ENCODE data around the gene RBMS1. TPM values are rescaled to one million over a fixed set of nuclear protein-coding genes. Genes with fewer than 3 reads are reported as not detected.

RBMS1 gene
- total and polyA plus RNA-seq, 5 experiments from 2014 or later = 80.0 to 125 (median 106) TPM

GRCh38 chr2:160279813-160280465, 213.7 kb downstream of the RBMS1 start:
- H3K4me3 Mint-ChIP-seq = no peak overlapping the region
- H3K27me3 Mint-ChIP-seq = no peaks in the 10 kb centered on the region
- peaks cover 0 to 96% (median 29%) of the 10 kb centered on the region in 3 donors for H3K36me3 Mint-ChIP-seq
- ATAC-seq = peak; percentile 45 to 53
- no peak for DNase-seq
- peak overlapping the region in 9 of 10 donors; percentile 12 to 82 (median 49) for H3K27ac Mint-ChIP-seq
- peaks cover 6 to 18% (median 12%) of the 10 kb centered on the region in 4 donors for H3K4me1 Mint-ChIP-seq
- no peaks in the 10 kb centered on the region for H3K9me3 Mint-ChIP-seq
- POLR2A ChIA-PET = interaction anchor here (0.6 kb wide), 1 partner anchor 16 kb away, joined by 3 read pairs; no protein-coding TSS in a partner anchor

GRCh38 chr2:160278879-160279177, 214.8 kb downstream of the RBMS1 start:
- Mint-ChIP-seq H3K27me3 (no peaks in the 10 kb centered on the region), H3K27ac (peak overlapping the region in 6 of 10 donors; percentile 11 to 80 (median 42)), H3K36me3 (peaks cover 0 to 94% (median 20%) of the 10 kb centered on the region in 3 donors), H3K9me3 (no peaks in the 10 kb centered on the region), H3K4me3 (no peak overlapping the region), H3K4me1 (peaks cover 9 to 14% (median 11%) of the 10 kb centered on the region in 4 donors)
- POLR2A ChIA-PET = no interaction called here
- DNase-seq (no peak), ATAC-seq (no peak)

GRCh38 chr2:160278101-160278878, 215.3 kb downstream of the RBMS1 start:
- POLR2A ChIA-PET = no interaction called here
- H3K27ac Mint-ChIP-seq = peak overlapping the region in 9 of 10 donors; percentile 11 to 80 (median 50)
- no peaks in the 10 kb centered on the region for H3K9me3 Mint-ChIP-seq
- H3K4me1 Mint-ChIP-seq = peaks cover 9 to 13% (median 11%) of the 10 kb centered on the region in 4 donors
- ATAC-seq (no peak), DNase-seq (no peak)
- peaks cover 0 to 96% (median 20%) of the 10 kb centered on the region in 3 donors for H3K36me3 Mint-ChIP-seq
- H3K4me3 Mint-ChIP-seq = no peak overlapping the region
- H3K27me3 Mint-ChIP-seq = no peaks in the 10 kb centered on the region

- H3K36me3 Mint-ChIP-seq = peaks cover 0 to 95% (median 20%) of the 10 kb centered on the region in 3 donors
- DNase-seq = no peak
- no peak for ATAC-seq
- no peaks in the 10 kb centered on the region for H3K27me3 Mint-ChIP-seq
- H3K4me1 Mint-ChIP-seq = peaks cover 6 to 12% (median 11%) of the 10 kb centered on the region in 4 donors
- H3K4me3 Mint-ChIP-seq = no peak overlapping the region
- POLR2A ChIA-PET = no interaction called here
- H3K27ac Mint-ChIP-seq = peak overlapping the region in 2 of 10 donors; percentile 7 to 78
- no peaks in the 10 kb centered on the region for H3K9me3 Mint-ChIP-seq
Measured at GRCh38 chr2:160277151-160277550, 216.5 kb downstream of the RBMS1 start.

- Mint-ChIP-seq H3K36me3 (peaks cover 0 to 88% (median 16%) of the 10 kb centered on the region in 3 donors), H3K4me3 (no peak overlapping the region), H3K9me3 (no peaks in the 10 kb centered on the region), H3K27me3 (no peaks in the 10 kb centered on the region), H3K27ac (peak overlapping the region in 5 of 10 donors; percentile 15 to 78 (median 26)), H3K4me1 (peaks cover 6 to 12% (median 11%) of the 10 kb centered on the region in 4 donors)
- ATAC-seq (no peak), DNase-seq (no peak)
- POLR2A ChIA-PET = no interaction called here
Measured at GRCh38 chr2:160275656-160276055, 218.0 kb downstream of the RBMS1 start.

- H3K36me3 Mint-ChIP-seq = peaks cover 0 to 47% (median 3%) of the 10 kb centered on the region in 3 donors
- H3K4me1 Mint-ChIP-seq = peaks cover 13 to 21% (median 18%) of the 10 kb centered on the region in 4 donors
- peak overlapping the region in 5 of 10 donors; percentile 15 to 90 (median 84) for H3K4me3 Mint-ChIP-seq
- POLR2A ChIA-PET = no interaction called here
- H3K9me3 Mint-ChIP-seq = no peaks in the 10 kb centered on the region
- DNase-seq (peak in 1 of 10 donors; percentile 3), ATAC-seq (no peak)
- peak overlapping the region in 9 of 10 donors; percentile 16 to 94 (median 85) for H3K27ac Mint-ChIP-seq
- no peaks in the 10 kb centered on the region for H3K27me3 Mint-ChIP-seq
Measured at GRCh38 chr2:160271171-160272086, 222.2 kb downstream of the RBMS1 start.

GRCh38 chr2:160270571-160271113, 223.0 kb downstream of the RBMS1 start:
- Mint-ChIP-seq H3K9me3 (no peaks in the 10 kb centered on the region), H3K4me3 (peak overlapping the region; percentile 69 to 90 (median 87)), H3K36me3 (peaks cover 0 to 39% (median 3%) of the 10 kb centered on the region in 3 donors), H3K27me3 (no peaks in the 10 kb centered on the region), H3K27ac (peak overlapping the region; percentile 77 to 94 (median 86)), H3K4me1 (peaks cover 18 to 29% (median 23%) of the 10 kb centered on the region in 4 donors)
- DNase-seq (peak in 1 of 10 donors; percentile 11), ATAC-seq (no peak)
- POLR2A ChIA-PET = interaction anchor here (0.9 to 1.5 kb wide), 2 partner anchors 136 to 222 kb away, joined by 3 to 5 read pairs; no protein-coding TSS in a partner anchor

GRCh38 chr2:160269803-160270570, 223.6 kb downstream of the RBMS1 start:
- ATAC-seq = peak; percentile 86 to 91
- peak; percentile 45 to 78 (median 62) for DNase-seq
- POLR2A ChIA-PET = interaction anchor here (0.7 to 1.5 kb wide), 3 partner anchors 26 to 223 kb away, joined by 3 to 5 read pairs (median 3); no protein-coding TSS in a partner anchor
- Mint-ChIP-seq H3K9me3 (no peaks in the 10 kb centered on the region), H3K4me1 (peaks cover 18 to 31% (median 26%) of the 10 kb centered on the region in 4 donors), H3K27me3 (no peaks in the 10 kb centered on the region), H3K36me3 (peaks cover 0 to 33% (median 3%) of the 10 kb centered on the region in 3 donors), H3K27ac (peak overlapping the region; percentile 82 to 94 (median 90)), H3K4me3 (peak overlapping the region; percentile 84 to 92 (median 87))

- H3K9me3 Mint-ChIP-seq = no peaks in the 10 kb centered on the region
Measured at GRCh38 chr2:160269365-160269764, 224.2 kb downstream of the RBMS1 start.

GRCh38 chr2:160268151-160268781, 225.3 kb downstream of the RBMS1 start:
- DNase-seq = no peak
- Mint-ChIP-seq H3K27me3 (peaks cover 0 to 3% (median 0%) of the 10 kb centered on the region in 5 donors), H3K9me3 (no peaks in the 10 kb centered on the region), H3K4me3 (peak overlapping the region in 2 of 10 donors; percentile 30 to 51), H3K36me3 (peaks cover 0 to 17% (median 0%) of the 10 kb centered on the region in 3 donors), H3K27ac (peak overlapping the region in 1 of 10 donors; percentile 22), H3K4me1 (peaks cover 15 to 34% (median 28%) of the 10 kb centered on the region in 4 donors)
- POLR2A ChIA-PET = no interaction called here
- ATAC-seq = no peak

More at GRCh38 chr2:160269365-160269764, 224.2 kb downstream of the RBMS1 start:
- POLR2A ChIA-PET = interaction anchor here (0.7 to 1.5 kb wide), 2 partner anchors 26 to 138 kb away, joined by 3 to 5 read pairs; no protein-coding TSS in a partner anchor
- DNase-seq (no peak), ATAC-seq (peak in 1 of 2 donors; percentile 26)
- Mint-ChIP-seq H3K4me3 (peak overlapping the region; percentile 84 to 92 (median 87)), H3K27ac (peak overlapping the region; percentile 82 to 94 (median 90)), H3K27me3 (no peaks in the 10 kb centered on the region), H3K36me3 (peaks cover 0 to 27% (median 3%) of the 10 kb centered on the region in 3 donors), H3K4me1 (peaks cover 18 to 31% (median 26%) of the 10 kb centered on the region in 4 donors)

GRCh38 chr2:160267692-160268091, 225.9 kb downstream of the RBMS1 start:
- Mint-ChIP-seq H3K4me3 (no peak overlapping the region), H3K27me3 (peaks cover 0 to 3% (median 0%) of the 10 kb centered on the region in 5 donors), H3K36me3 (peaks cover 0 to 12% (median 0%) of the 10 kb centered on the region in 3 donors), H3K9me3 (no peaks in the 10 kb centered on the region), H3K27ac (peak overlapping the region in 1 of 10 donors; percentile 30), H3K4me1 (peaks cover 15 to 34% (median 28%) of the 10 kb centered on the region in 4 donors)
- POLR2A ChIA-PET = no interaction called here
- no peak for ATAC-seq
- DNase-seq = no peak
